Cardiac muscle cell (in vitro differentiated cells and primary cell): Measurements from ENCODE around the gene CLEC20A. TPM values are rescaled to one million over a fixed set of nuclear protein-coding genes. Genes with fewer than 3 reads are reported as not detected.

Experiments used
- DNase-seq, 2 donors: peaks; one replicate each; pipeline versions ENCODE4 v3.0.0 to v3.0.0-alpha.2; 2010 to 2017; ENCODE audit warnings: low read depth in 1 of 2, low spot score in 1 of 2
- H3K27ac ChIP-seq: fragments of 200-600 bp; sonication (generic); 2 replicates; pipeline ENCODE4 v1.5.1; 2016
- H3K27me3 ChIP-seq: fragments of 200-600 bp; sonication (generic); 2 replicates; pipeline ENCODE4 v1.6.0; 2016; ENCODE audit warnings: control low read depth
- H3K36me3 ChIP-seq: fragments of 200-600 bp; sonication (generic); 2 replicates; pipeline ENCODE4 v1.5.1; 2016; ENCODE audit warnings: control low read depth
- H3K4me1 ChIP-seq: fragments of 200-600 bp; sonication (generic); 2 replicates; pipeline ENCODE4 v1.8.1; 2017; ENCODE audit warnings: low read depth, mild to moderate bottlenecking, mixed run types
- H3K4me3 ChIP-seq: fragments of 200-600 bp; sonication (generic); 2 replicates; pipeline ENCODE4 v1.5.1; 2016; ENCODE audit warnings: mild to moderate bottlenecking
- H3K9me3 ChIP-seq: fragments of 200-600 bp; sonication (generic); 2 replicates; pipeline ENCODE4 v1.5.1; 2017; ENCODE audit warnings: low read depth, mild to moderate bottlenecking, control low read depth
- CTCF ChIP-seq: IDR thresholded peaks from 2 replicates; pipeline ENCODE4 v1.5.1; 2012; ENCODE audit warnings: low read depth, mild to moderate bottlenecking, low read length
- polyA plus RNA-seq: library from polyadenylated mRNA; unstranded; fragments of >200 nt; fragmentation: Nextera tagmentation; extraction: Ambion mirVana; gene quantifications from 2 replicates; pipeline ENCODE4 v1.2.1, GENCODE V29; 2016
- total RNA-seq: library from RNA; depleted of rRNA; stranded (reverse); fragments of >200 nt; gene quantifications from 2 replicates; pipeline ENCODE4 v1.2.3, GENCODE V29; 2016

CLEC20A gene
- total and polyA plus RNA-seq, 2 experiments from 2014 or later: not detected

- no peaks in the 10 kb centered on the region for H3K9me3 ChIP-seq
- TF ChIP-seq CTCF: no peak
- DNase-seq: no peak
- H3K27me3 ChIP-seq: no peaks in the 10 kb centered on the region
- no peaks in the 10 kb centered on the region for H3K36me3 ChIP-seq
- peaks cover 6% of the 10 kb centered on the region for H3K4me1 ChIP-seq
- H3K27ac ChIP-seq: no peak overlapping the region
- H3K4me3 ChIP-seq: no peak overlapping the region
Observed at GRCh38 chr1:178502330-178502714, 5.6 kb upstream of the CLEC20A start.

- Histone ChIP-seq H3K27ac (no peak overlapping the region), H3K4me3 (no peak overlapping the region), H3K4me1 (peaks cover 3% of the 10 kb centered on the region), H3K9me3 (no peaks in the 10 kb centered on the region), H3K36me3 (no peaks in the 10 kb centered on the region), H3K27me3 (no peaks in the 10 kb centered on the region)
- peak; percentile 98 for TF ChIP-seq CTCF
- peak; percentile 79 to 89 for DNase-seq
Observed at GRCh38 chr1:178501705-178502329, 5.1 kb upstream of the CLEC20A start.

DNA sequence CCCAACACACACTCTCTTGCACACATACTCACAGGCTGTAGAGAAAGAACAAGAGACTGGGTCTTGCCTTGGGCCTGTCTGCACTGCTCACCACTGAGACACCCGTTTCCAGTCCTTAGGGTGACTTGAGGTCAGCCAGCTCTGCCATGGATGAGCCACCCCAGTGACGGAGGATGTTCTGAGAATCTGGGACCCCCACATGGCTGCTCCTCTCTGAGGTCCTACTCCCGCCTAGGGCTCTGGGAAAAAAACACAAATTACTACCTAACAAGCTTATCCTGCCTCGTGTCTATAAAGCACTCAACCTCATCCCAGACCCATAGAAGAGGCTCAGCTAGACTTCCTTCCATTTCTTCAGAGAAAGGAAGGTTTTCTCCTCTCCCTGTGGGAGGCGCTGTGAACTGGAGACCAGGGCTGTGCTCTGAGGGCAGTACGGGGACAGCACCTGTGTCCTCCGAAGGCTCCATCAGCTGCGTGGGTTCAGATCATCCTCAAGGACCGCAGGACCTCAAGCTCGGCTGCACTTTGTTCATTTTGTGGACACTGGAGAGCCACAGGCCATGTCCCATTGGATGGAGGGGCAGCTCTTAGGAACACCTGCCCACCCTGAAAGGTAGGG lies 4.3 kb upstream of the CLEC20A start:
- Histone ChIP-seq H3K27me3 (no peaks in the 10 kb centered on the region), H3K27ac (no peak overlapping the region), H3K9me3 (no peaks in the 10 kb centered on the region), H3K36me3 (no peaks in the 10 kb centered on the region), H3K4me1 (no peaks in the 10 kb centered on the region), H3K4me3 (no peak overlapping the region)
- TF ChIP-seq CTCF: no peak
- no peak for DNase-seq

DNA sequence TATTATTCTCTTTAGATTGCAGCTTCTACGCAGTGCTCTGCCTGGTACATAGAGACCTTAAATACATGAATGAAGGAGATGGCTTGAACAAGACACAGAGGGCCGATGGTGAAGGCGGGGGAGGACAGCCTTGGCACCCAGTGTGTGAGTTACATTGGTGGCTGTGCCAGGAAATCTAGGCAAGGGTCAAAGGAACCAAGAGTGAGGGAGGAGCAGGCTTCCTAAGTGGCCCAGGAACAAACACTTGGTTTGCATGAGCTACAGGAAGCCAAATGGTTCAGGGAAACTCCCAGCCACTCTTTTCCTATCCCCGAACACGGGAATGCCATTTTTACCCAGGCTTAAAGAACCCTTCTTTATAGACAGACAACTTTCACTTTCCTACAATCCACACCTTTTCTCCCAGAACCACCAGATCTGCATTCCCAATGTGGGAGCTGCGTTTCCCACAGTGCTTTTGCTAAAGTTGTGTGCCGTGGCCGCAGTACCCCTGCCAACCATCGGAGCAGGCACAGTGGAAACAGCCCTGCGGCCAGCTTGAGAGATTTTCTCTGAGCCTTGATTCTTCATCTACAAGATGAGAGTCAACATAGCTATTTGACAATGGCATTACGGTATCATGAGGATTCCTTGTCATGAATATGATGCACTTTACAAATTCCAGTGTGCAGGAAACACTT lies 3.5 kb upstream of the CLEC20A start:
- TF ChIP-seq CTCF: no peak
- no peaks in the 10 kb centered on the region for H3K9me3 ChIP-seq
- no peaks in the 10 kb centered on the region for H3K36me3 ChIP-seq
- no peak overlapping the region for H3K4me3 ChIP-seq
- no peak for DNase-seq
- H3K27ac ChIP-seq: no peak overlapping the region
- H3K4me1 ChIP-seq: no peaks in the 10 kb centered on the region
- H3K27me3 ChIP-seq: no peaks in the 10 kb centered on the region

DNA sequence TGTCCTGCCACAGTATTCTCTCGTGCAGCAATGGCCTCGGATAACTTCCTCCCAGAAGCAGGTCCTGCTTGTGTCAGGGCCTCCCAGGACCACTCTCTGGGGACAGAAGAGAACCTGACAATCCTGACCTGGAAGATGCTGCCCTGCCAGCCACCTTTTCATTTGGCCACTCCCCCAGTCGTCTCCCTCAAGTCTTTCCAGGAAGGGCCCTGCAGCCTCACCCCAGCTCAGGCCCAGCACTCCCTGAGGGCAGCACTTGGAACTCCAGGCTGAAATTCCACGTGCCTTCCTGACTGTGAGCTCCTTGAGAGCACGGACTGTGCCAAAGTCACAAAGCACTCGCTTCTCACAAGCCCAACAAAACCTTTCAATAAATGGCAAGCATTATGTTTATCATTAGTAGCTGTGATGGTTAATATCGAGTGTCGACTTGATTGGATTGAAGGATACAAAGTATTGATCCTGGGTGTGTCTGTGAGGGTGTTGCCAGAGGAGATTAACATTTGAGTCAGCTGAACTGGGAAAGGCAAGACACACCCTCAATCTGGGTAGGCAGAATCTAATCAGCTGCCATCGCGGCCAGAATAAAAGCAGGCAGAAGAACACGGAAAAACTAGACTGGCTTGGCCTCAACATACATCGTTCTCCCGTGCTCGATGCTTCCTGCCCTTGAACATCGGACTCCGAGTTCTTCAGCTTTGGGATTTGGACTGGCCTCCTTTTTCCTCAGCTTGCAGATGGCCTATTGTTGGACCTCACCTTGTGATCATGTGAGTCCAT lies 2.3 kb upstream of the CLEC20A start:
- no peaks in the 10 kb centered on the region for H3K36me3 ChIP-seq
- no peaks in the 10 kb centered on the region for H3K27me3 ChIP-seq
- H3K4me3 ChIP-seq: no peak overlapping the region
- H3K4me1 ChIP-seq: no peaks in the 10 kb centered on the region
- no peak overlapping the region for H3K27ac ChIP-seq
- TF ChIP-seq CTCF: no peak
- DNase-seq: no peak
- H3K9me3 ChIP-seq: no peaks in the 10 kb centered on the region
